Stimulated activated CD4-positive, alpha-beta T cell treated with anti-CD3 and anti-CD28 coated beads, Interleukin-1b, Interleukin-23, amount 100 ng/mL, for 48 hours (primary cell): ENCODE measurements around the gene GTF3C4.
A peak's percentile ranks its signal among the peaks of the same experiment; 100 is the strongest.
"Not testable (repeated sequence)": the region's sequence is repeated elsewhere in the genome, so short reads cannot be mapped to it uniquely, and the experiment has no call there.

Source experiments
- DNase-seq: peaks from one replicate; pipeline ENCODE4 v3.0.0-alpha.2; 2020

GTF3C4 gene

DNA sequence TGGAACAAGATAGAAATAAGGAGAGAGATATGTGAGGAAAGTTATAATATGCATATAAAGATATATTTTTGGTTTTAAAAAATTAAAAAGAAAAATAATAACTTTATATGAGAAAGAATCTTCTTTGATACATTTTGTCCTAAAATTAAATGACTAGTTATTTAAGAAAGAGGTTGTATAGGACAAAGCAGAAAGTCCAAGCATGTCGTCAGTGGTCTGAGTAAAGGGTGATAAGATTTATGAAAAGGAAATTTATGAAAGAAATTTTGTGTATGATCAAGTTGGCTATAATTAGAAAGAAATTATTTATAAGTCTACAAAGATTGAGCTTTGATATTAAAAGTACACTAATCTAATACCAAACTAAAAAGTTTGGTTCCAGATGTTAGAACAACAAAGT lies 32.0 kb downstream of the GTF3C4 start:
- DNase-seq = no peak

DNA sequence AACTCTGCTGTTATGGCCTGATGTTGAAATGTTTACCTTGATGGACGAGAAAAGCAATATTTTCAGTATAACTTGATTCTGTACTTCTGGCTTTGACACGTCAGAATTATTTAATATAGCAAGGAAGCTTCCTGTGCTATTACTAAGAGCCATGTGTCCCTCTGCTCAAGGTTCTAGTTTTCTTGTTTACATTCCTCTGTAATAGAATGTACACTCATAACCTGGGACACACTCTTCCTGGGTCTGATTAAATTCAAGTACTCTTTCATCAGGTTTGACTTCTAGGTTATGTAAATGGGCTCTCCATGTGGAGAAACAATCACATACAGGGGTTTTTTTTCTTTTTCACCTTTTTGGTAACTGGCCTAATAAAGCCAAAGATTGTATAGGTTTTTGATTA lies 33.1 kb downstream of the GTF3C4 start:
- no peak for DNase-seq

GRCh38 chr9:132708239-132708638 lies 38.0 kb downstream of the GTF3C4 start:
- DNase-seq = no peak

GRCh38 chr9:132708769-132709430 lies 38.6 kb downstream of the GTF3C4 start:
- no peak for DNase-seq

GRCh38 chr9:132710333-132710732 lies 40.1 kb downstream of the GTF3C4 start:
- no peak for DNase-seq

- not testable (repeated sequence) for DNase-seq
These were observed 40.9 kb downstream of the GTF3C4 start for GRCh38 chr9:132711152-132711551.

GRCh38 chr9:132711846-132712245 lies 41.6 kb downstream of the GTF3C4 start:
- DNase-seq = no peak

- no peak for DNase-seq
These were observed 42.5 kb downstream of the GTF3C4 start for GRCh38 chr9:132712753-132713152.

- DNase-seq = no peak
These were observed 45.7 kb downstream of the GTF3C4 start for GRCh38 chr9:132716007-132716406.

DNA sequence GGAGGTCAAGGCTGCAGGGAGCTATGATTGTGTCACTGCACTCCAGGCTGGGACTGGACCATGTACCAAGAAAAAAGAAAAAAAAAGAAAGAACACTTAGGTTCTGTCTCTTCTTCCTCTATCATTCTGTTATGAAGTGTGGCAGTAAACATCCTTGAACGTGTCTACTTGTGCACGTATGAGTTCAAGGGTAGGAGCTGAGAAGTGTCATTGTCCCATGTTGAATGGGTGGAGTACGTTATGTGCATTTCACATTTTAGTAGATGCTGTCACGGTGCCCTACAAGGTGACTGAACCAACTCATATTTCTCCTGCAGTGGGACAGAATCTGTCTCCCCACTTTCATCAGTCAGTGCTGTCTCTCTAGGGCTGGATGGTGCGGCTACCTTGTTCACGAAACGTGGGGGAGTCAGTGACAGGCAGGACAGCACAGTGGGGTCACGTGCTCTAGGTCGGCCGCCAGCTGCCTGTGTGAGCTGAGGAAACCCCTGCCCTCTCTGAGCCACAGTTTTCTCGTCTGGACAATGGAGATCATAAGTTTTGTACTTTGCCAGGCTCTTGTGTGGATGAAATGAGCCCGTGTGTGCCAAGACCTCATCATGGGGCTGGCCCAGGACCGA lies 47.2 kb downstream of the GTF3C4 start:
- DNase-seq = no peak

GRCh38 chr9:132718381-132718928 lies 48.2 kb downstream of the GTF3C4 start:
- DNase-seq = peak; percentile 5

GRCh38 chr9:132721661-132722060 lies 51.4 kb downstream of the GTF3C4 start:
- no peak for DNase-seq

DNA sequence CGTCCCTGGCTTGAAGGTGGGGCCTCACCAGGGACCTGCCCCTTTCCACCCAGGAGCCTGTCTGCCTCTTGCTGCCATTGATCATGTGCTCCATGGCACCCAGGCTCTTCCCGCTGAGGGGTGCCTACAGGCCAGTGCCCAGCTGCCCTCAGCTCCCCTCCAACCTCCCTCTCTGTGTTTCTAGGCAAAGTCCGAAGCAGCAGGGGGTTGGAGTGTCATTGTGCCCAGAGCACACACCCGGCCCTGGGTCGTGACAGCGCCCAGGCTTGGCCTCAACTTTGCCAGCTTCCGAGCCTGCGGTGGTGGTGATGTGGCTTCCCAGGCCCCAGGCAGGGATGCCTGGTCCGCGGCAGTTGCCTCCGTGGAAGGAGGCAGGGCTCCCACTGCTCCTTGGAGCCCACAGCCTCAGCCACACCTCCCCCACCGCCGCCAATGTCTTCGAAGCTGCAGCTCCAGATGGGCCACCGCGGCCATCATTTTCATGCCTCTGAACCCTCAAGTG lies 52.4 kb downstream of the GTF3C4 start:
- no peak for DNase-seq

- no peak for DNase-seq
These were observed 53.5 kb downstream of the GTF3C4 start for GRCh38 chr9:132723809-132724208.

DNA sequence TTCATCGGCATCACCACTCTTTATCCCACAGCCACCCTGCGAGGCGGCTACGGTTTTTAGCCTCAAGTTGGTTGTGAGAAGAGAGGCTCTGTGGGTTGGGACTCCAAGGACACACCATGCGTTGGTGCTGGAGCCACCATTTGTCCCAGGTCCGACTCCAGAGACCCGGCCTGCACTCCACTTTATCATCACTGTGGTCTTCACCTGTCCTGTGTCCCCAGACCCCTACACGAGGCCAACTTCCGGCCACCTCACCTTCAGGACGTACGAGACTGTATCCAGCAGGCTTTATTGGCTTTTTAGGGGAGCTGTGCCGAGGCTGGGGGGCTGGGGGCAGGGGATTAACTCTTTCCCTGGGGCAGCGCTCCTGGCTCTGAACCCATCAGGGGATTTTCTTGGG lies 55.0 kb downstream of the GTF3C4 start:
- no peak for DNase-seq

DNA sequence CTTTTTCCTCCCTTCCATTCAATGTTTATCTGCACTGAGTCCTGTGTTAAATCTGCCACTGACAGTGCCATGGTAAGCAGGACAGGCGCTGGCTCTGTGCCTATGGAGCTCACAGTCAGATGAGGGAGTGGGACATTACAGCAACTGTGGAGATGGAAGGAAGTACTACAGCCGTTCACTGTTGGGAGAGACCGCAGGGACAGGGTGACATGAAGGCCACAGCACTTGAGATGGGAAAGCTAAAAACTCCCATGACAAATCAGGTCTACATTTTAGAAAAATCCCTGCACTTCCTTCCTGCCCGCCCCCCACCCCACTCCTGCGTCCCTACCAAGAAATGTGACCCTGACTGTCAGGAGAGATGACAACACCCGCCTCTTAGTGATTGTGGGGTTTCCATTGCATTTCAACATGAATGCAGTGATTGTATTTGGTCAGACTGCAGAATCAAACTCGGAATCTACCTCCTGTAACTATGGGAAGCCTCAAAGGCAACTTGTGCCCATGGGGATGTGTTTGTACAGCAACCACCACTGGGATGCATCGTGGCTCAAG lies 56.4 kb downstream of the GTF3C4 start:
- DNase-seq = no peak

GRCh38 chr9:132728071-132728470 lies 57.8 kb downstream of the GTF3C4 start:
- no peak for DNase-seq

DNA sequence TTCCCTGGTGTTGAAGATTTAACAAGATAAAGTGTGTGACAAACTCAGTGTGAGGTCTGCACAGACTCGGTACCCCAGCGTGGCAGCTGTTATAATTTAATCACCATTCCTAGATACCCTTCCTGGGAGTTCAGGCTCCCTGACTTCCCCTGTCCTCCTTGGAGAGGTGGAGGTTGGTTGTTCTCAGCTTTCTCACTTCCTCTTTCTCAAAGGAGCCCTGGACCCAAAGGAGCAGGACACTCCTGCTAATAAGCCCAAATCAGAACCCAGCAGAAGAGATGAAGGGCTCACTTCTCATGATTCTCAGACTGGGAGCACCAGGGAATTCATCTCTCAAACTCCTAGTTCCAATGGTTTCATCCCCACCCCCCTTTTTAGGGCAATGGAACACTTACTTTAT lies 58.2 kb downstream of the GTF3C4 start:
- DNase-seq = no peak

- DNase-seq = no peak
These were observed 59.1 kb downstream of the GTF3C4 start for GRCh38 chr9:132729235-132729890.

DNA sequence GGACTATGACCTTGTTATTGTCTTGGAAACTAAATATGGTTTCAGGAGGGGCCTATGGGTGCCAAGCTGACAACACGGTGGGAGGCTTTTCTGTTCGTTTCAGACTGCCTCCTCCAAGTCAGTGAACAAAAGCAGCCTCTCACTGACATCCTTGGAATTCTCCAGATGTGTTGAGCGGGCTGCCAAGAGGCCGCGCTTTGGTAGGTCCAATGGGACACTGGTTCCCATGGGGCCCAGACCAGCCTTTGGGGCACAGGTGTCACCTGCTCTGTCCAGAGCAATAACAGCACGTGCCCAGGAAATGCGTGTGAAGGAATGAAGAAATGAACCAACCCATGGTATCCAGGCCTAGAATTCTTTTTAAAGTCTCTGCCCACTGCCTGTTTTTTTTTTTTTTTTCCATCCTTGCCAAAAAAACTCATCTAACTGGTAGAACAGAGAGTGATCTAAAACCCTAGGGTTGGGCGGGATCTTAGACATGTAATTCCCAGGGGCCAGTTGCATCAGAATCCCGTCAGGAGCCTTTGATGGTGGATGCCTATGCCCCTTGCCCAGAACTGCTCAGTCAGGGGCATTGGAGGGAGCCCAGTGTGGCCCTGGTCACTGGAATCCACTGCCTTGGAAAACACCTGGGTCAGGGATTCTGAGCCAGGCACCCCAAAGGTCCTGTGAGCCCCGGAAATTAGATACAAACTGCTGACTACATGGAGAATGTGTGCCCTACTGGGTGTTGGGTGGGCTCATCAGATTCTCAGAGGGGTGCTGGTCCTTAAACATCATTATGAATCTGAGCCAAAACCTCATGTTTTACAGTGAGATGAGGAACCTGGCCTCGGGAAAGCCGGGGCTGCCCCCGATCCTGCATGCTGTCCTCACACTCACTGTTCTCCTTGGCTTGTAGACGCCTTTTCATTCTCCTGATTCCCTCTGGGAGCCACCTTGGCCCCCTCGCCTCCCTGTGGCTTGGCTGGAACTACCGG lies 60.1 kb downstream of the GTF3C4 start:
- no peak for DNase-seq

DNA sequence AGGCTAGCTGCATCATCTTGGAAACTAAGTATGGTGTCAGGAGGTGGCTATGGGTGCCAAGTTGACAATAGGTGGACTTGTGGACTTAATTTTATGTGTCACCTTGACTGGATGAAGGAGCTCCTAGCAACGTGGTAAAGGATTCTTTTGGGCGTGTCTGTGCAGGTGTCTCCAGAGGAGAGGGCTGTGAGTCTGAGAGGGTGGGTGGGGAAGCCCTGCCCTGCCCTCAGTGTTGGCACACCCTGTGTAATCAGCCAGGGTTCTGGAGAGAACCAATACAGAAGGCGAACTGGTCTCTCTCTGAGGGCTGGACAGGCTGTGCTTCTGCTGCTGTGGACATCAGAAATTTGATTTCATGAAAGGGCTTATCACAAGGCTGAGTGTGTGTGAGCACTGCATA lies 61.0 kb downstream of the GTF3C4 start:
- no peak for DNase-seq
